Measurements from ENCODE around the gene KLB.
"Not testable (repeated sequence)": the region's sequence is repeated elsewhere in the genome, so short reads cannot be mapped to it uniquely, and the experiment has no call there.

The KLB gene

DNA sequence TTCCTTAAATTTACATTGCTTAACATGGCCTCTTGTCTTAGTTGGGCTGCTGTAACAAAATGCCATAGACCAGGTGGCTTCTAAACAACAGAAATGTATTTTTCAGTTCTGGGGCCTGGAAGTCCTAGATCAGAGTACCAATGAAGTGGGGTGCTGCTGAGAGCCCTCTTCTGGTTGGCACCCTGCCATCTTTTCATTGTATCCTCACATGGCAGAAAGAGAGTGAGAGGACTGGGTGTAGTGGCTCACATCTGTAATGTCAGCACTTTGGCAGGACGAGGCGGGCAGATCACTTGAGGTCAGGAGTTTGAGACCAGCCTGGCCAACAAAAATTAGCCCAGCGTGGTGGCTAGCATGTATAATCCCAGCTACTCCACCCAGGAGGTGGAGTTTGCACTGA is 12.0 kb upstream of the KLB start:
- TF ChIP-seq, protein P1, sequence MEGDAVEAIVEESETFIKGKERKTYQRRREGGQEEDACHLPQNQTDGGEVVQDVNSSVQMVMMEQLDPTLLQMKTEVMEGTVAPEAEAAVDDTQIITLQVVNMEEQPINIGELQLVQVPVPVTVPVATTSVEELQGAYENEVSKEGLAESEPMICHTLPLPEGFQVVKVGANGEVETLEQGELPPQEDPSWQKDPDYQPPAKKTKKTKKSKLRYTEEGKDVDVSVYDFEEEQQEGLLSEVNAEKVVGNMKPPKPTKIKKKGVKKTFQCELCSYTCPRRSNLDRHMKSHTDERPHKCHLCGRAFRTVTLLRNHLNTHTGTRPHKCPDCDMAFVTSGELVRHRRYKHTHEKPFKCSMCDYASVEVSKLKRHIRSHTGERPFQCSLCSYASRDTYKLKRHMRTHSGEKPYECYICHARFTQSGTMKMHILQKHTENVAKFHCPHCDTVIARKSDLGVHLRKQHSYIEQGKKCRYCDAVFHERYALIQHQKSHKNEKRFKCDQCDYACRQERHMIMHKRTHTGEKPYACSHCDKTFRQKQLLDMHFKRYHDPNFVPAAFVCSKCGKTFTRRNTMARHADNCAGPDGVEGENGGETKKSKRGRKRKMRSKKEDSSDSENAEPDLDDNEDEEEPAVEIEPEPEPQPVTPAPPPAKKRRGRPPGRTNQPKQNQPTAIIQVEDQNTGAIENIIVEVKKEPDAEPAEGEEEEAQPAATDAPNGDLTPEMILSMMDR (IDR thresholded peaks at IDR 0.05; ENCODE audit: extremely low read depth, missing control alignments): no peak
- no peak for DNase-seq (ENCODE audit: low spot score)

DNA sequence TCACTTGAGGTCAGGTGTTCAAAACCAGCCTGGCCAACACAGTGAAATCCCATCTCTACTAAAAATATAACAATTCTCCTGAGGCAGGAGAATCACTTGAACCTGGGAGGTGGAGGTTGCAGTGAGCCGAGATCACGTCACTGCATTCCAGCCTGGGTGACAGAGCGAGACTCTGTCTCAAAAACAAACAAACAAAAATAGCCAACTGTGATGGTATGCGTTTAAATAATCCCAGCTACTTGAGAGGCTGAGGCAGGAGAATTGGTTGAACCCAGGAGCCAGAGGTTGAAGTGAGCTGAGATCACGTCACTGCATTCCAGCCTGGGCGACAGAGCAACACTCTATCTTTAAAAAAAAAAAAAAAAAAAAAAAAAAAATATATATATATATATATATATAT is 5.1 kb upstream of the KLB start:
- DNase-seq (ENCODE audit: low spot score): not testable (repeated sequence)

DNA sequence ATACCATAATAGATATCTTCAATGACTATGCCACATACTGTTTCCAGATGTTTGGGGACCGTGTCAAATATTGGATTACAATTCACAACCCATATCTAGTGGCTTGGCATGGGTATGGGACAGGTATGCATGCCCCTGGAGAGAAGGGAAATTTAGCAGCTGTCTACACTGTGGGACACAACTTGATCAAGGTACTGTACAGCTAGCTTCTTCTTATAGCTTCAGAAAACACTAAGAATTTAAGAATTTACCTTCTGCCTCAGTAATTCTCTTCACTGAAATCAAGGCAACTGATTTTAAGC is 805 bp downstream of the KLB start:
- TF ChIP-seq, protein P1 (IDR thresholded peaks at IDR 0.05; ENCODE audit: extremely low read depth, missing control alignments): no peak
- DNase-seq (ENCODE audit: low spot score): no peak

DNA sequence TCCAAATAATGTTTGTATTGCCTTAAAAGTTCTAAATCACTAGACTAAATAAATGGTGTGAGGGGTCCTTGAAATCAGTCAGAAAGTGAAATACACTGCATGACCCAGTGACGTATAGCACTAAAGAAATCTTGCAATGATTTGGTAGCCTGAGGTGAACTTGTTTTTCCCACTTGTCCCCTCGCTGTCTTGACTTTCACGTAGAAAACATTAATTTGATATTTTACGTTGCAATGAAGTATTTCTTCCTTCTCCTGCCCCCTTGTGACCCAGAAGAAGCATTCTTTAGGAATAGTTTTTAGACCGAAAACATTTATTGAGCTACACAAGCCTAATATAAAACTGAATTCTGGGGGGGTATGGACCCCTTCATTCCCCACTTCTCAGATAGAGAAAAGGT is 3.7 kb downstream of the KLB start:
- TF ChIP-seq, protein P1 (IDR thresholded peaks at IDR 0.05; ENCODE audit: extremely low read depth, missing control alignments): no peak
- no peak for DNase-seq (ENCODE audit: low spot score)

DNA sequence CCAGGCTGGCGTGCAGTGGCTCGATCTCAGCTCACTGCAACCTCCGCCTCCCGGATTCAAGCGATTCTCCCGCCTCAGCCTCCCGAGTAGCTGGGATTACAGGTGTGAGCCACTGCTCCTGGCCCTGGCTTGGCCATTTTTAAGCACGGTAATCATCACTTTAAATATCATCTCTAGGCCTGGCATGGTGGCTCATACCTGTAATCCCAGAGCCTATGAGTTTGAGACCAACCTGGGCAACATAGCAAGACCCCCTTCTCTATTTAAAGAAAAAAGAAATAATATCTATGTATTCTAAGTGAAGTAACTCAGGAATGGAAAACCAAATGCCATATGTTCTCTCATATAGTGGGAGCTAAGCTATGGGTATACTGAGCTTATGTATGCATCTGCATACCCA is 4.8 kb downstream of the KLB start:
- not testable (repeated sequence) for DNase-seq (ENCODE audit: low spot score)

DNA sequence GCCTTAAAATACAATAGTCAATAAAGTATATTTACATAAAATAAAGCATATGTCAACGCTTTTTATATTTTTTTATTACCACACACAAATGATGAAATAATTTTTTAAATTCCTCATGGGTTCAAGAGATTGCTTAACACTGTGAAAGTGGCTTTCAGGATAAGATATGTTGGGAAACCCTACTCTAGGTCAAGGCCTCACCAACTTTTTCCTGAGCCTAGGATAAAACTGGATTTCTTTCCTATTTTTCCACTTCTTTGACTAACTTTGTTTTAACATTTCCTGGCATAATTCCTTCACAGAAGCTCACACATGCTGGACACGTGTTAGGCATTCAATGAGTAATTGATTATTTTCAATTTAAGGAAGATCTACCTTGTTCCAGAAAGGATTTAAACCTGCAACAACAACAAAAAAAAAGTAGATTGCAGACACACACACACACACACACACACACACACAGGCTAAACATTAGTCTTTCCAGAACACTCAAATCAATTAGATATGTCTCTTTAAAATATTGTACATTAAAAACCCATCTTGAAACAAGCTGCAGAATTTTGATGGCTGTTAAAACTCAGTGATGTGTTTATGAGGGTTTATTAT is 9.1 kb downstream of the KLB start:
- no peak for DNase-seq (ENCODE audit: low spot score)
- TF ChIP-seq, protein P1 (IDR thresholded peaks at IDR 0.05; ENCODE audit: extremely low read depth, missing control alignments): no peak

DNA sequence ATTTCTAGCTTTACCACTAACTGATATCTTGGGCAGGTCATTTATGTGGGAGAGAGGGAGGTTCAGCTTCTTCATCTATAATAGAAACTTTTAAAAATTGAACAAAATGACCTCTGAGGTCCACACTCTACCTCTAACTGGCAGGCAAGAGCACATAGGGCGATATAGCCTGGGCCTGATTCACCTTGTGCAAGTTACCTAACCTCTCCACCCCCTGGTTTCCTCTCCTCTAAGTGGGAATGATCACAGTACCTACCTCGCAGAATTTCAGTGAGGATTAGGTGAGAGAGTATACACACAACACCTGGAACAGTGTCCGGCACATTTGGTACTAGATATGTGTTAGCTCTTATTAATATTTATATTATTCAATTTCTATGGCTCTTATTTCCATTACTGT is 15.5 kb downstream of the KLB start:
- no peak for DNase-seq (ENCODE audit: low spot score)
- TF ChIP-seq, protein P1 (IDR thresholded peaks at IDR 0.05; ENCODE audit: extremely low read depth, missing control alignments): no peak

DNA sequence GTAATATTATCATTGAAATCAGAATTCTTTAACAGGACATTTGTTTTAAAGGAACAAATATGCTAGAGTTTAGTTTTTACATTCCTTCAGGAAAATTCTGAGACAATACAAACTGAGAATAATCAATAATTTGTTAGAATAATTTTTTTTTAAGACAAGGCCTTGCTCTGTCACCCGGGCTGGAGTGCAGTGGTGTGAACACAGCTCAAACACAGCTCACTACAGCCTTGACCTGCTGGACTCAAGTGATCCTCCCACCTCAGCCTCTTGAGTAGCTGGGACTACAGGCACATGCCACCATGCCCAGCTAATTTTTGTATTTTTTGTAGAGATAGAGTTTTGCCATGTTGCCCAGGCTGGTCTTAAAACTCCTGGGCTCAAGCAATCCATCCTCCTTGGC is 18.6 kb downstream of the KLB start:
- not testable (repeated sequence) for DNase-seq (ENCODE audit: low spot score)

DNA sequence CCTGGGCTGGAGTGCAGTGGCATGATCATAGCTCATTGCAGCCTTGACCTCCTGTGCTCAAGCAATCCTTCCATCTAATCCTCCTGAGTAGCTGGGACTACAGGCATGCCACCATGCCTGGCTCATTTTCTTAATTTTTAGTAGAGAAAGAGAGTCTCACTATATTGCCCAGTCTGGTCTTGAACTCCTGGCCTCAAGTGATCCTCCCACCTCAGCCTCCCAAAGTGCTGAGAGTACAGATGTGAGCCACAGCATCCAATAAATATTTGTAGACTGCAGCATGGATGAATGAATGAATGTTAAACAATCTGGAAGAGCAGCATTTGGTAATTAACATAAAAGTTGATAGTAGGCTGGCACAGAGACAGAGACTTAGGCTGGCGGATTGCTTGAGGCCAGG is 20.0 kb downstream of the KLB start:
- no peak for DNase-seq (ENCODE audit: low spot score)
- TF ChIP-seq, protein P1 (IDR thresholded peaks at IDR 0.05; ENCODE audit: extremely low read depth, missing control alignments): no peak

Measured in GM20000 (cell line).